Activated naive CD8-positive, alpha-beta T cell treated with anti-CD3 and anti-CD28 coated beads, Interleukin-2, amount 50 U/mL, for 16 hours (primary cell): ENCODE results near the gene ASB13.
A peak's percentile ranks its signal among the peaks of the same experiment; 100 is the strongest.
"Not testable (repeated sequence)": the region's sequence is repeated elsewhere in the genome, so short reads cannot be mapped to it uniquely, and the experiment has no call there.

Source experiments
- DNase-seq: peaks from one replicate; pipeline ENCODE4 v3.0.0-alpha.2; 2020; ENCODE audit warnings: low read depth, low spot score

ASB13 gene

GRCh38 chr10:5623081-5623748, 43.2 kb downstream of the ASB13 start:
- DNase-seq: peak; percentile 52

GRCh38 chr10:5622186-5622960, 44.0 kb downstream of the ASB13 start:
- DNase-seq: no peak

- not testable (repeated sequence) for DNase-seq
These were observed 45.0 kb downstream of the ASB13 start for GRCh38 chr10:5621371-5621770.

- no peak for DNase-seq
These were observed 45.4 kb downstream of the ASB13 start for GRCh38 chr10:5620966-5621365.

- DNase-seq: no peak
These were observed 46.1 kb downstream of the ASB13 start for GRCh38 chr10:5620223-5620721.

- no peak for DNase-seq
These were observed 46.8 kb downstream of the ASB13 start for GRCh38 chr10:5619362-5620211.

- DNase-seq: no peak
These were observed 47.6 kb downstream of the ASB13 start for GRCh38 chr10:5618829-5619228.

- DNase-seq: no peak
These were observed 48.4 kb downstream of the ASB13 start for GRCh38 chr10:5618042-5618441.

- DNase-seq: no peak
These were observed 48.9 kb downstream of the ASB13 start for GRCh38 chr10:5617521-5617920.

GRCh38 chr10:5616836-5617235, 49.6 kb downstream of the ASB13 start:
- DNase-seq: no peak

GRCh38 chr10:5616046-5616445, 50.3 kb downstream of the ASB13 start:
- DNase-seq: no peak

- no peak for DNase-seq
These were observed 51.1 kb downstream of the ASB13 start for GRCh38 chr10:5615316-5615715.

- no peak for DNase-seq
These were observed 52.2 kb downstream of the ASB13 start for GRCh38 chr10:5614155-5614721.

GRCh38 chr10:5613481-5614154, 52.8 kb downstream of the ASB13 start:
- DNase-seq: no peak

- no peak for DNase-seq
These were observed 54.3 kb downstream of the ASB13 start for GRCh38 chr10:5611899-5612680.

- no peak for DNase-seq
These were observed 56.3 kb downstream of the ASB13 start for GRCh38 chr10:5609952-5610616.

GRCh38 chr10:5608608-5609220, 57.7 kb downstream of the ASB13 start:
- DNase-seq: no peak

- DNase-seq: no peak
These were observed 58.8 kb downstream of the ASB13 start for GRCh38 chr10:5607594-5607993.

GRCh38 chr10:5606864-5607263, 59.5 kb downstream of the ASB13 start:
- DNase-seq: no peak
